GM18499 (cell line): ENCODE results near the gene GBP6.
"Not testable (repeated sequence)": the region's sequence is repeated elsewhere in the genome, so short reads cannot be mapped to it uniquely, and the experiment has no call there.

Source experiments
- ATAC-seq: cut with Tn5 transposase; IDR thresholded peaks from one replicate; pipeline ENCODE4 v1.9.1; 2021; ENCODE audit warnings: moderate number of reproducible peaks; ENCODE audit not compliant: insufficient read depth, unreplicated experiment

The GBP6 gene

GRCh38 chr1:89363638-89364536 lies at the start of gene GBP6:
TSS of gene GBP6 (plus strand) at chr1:89364059. CDS start at chr1:89368552, 4,493 bp downstream.
- no peak for ATAC-seq

GRCh38 chr1:89322402-89322801 lies 41.5 kb upstream of the GBP6 start:
- no peak for ATAC-seq

GRCh38 chr1:89331890-89332289 lies 32.0 kb upstream of the GBP6 start:
- ATAC-seq, result no peak

GRCh38 chr1:89332461-89332860 lies 31.4 kb upstream of the GBP6 start:
- ATAC-seq, result no peak

GRCh38 chr1:89335486-89335885 lies 28.4 kb upstream of the GBP6 start:
- ATAC-seq, result no peak

- no peak for ATAC-seq
Observed at GRCh38 chr1:89337903-89338302, 26.0 kb upstream of the GBP6 start.

GRCh38 chr1:89339039-89339438 lies 24.8 kb upstream of the GBP6 start:
- no peak for ATAC-seq

GRCh38 chr1:89345479-89345878 lies 18.4 kb upstream of the GBP6 start:
- not testable (repeated sequence) for ATAC-seq

GRCh38 chr1:89347296-89347695 lies 16.6 kb upstream of the GBP6 start:
- no peak for ATAC-seq

- ATAC-seq, result no peak
Observed at GRCh38 chr1:89350298-89350697, 13.6 kb upstream of the GBP6 start.

GRCh38 chr1:89351597-89352311 lies 12.1 kb upstream of the GBP6 start:
- no peak for ATAC-seq

GRCh38 chr1:89352421-89352820 lies 11.4 kb upstream of the GBP6 start:
- ATAC-seq, result no peak

- no peak for ATAC-seq
Observed at GRCh38 chr1:89354205-89354604, 9.7 kb upstream of the GBP6 start.

- no peak for ATAC-seq
Observed at GRCh38 chr1:89355056-89355455, 8.8 kb upstream of the GBP6 start.

- no peak for ATAC-seq
Observed at GRCh38 chr1:89356658-89357400, 7.0 kb upstream of the GBP6 start.

- no peak for ATAC-seq
Observed at GRCh38 chr1:89358287-89358893, 5.5 kb upstream of the GBP6 start.

GRCh38 chr1:89360716-89361115 lies 3.1 kb upstream of the GBP6 start:
- ATAC-seq, result no peak

- ATAC-seq, result no peak
Observed at GRCh38 chr1:89361681-89362080, 2.2 kb upstream of the GBP6 start.

- peak; percentile 94 for ATAC-seq
Observed at GRCh38 chr1:89363196-89363595, 663 bp upstream of the GBP6 start.

GRCh38 chr1:89364954-89365550 lies 1.2 kb downstream of the GBP6 start:
- ATAC-seq, result no peak
